NCI-H460 (cell line): ENCODE data around the gene ZNF341. TPM values are rescaled to one million over a fixed set of nuclear protein-coding genes. Genes with fewer than 3 reads are reported as not detected.

ENCODE experiments used
- DNase-seq: peaks from one replicate; pipeline ENCODE4 v3.0.0-alpha.2; 2016; ENCODE audit warnings: low read depth; ENCODE audit errors: extremely low read depth
- total RNA-seq: library from RNA; depleted of rRNA; stranded (reverse); fragments of >200 nt; shearing (Covaris generic); gene quantifications from 2 replicates; pipeline ENCODE4 v1.2.3, GENCODE V29; 2014

ZNF341 gene
- total RNA-seq, 1 experiment from 2014 or later = 2.2 TPM

GRCh38 chr20:33765099-33765498, 33.3 kb downstream of the ZNF341 start:
- DNase-seq = no peak

- no peak for DNase-seq
Observed at GRCh38 chr20:33765592-33765991, 33.8 kb downstream of the ZNF341 start.

- no peak for DNase-seq
Observed at GRCh38 chr20:33766686-33767085, 34.9 kb downstream of the ZNF341 start.

- DNase-seq = no peak
Observed at GRCh38 chr20:33767777-33768138, 36.0 kb downstream of the ZNF341 start.

- DNase-seq = no peak
Observed at GRCh38 chr20:33769043-33769442, 37.2 kb downstream of the ZNF341 start.

GRCh38 chr20:33770005-33770404, 38.2 kb downstream of the ZNF341 start:
- DNase-seq = no peak

GRCh38 chr20:33771938-33772337, 40.1 kb downstream of the ZNF341 start:
- DNase-seq = no peak

- DNase-seq = no peak
Observed at GRCh38 chr20:33772439-33772838, 40.6 kb downstream of the ZNF341 start.

GRCh38 chr20:33773412-33774089, 41.8 kb downstream of the ZNF341 start:
- no peak for DNase-seq

- DNase-seq = no peak
Observed at GRCh38 chr20:33777816-33778215, 46.0 kb downstream of the ZNF341 start.

- no peak for DNase-seq
Observed at GRCh38 chr20:33781133-33781532, 49.3 kb downstream of the ZNF341 start.

GRCh38 chr20:33781945-33782344, 50.1 kb downstream of the ZNF341 start:
- DNase-seq = no peak

GRCh38 chr20:33783256-33783655, 51.5 kb downstream of the ZNF341 start:
- DNase-seq = no peak

- DNase-seq = no peak
Observed at GRCh38 chr20:33783818-33784217, 52.0 kb downstream of the ZNF341 start.

- no peak for DNase-seq
Observed at GRCh38 chr20:33784225-33784624, 52.4 kb downstream of the ZNF341 start.

GRCh38 chr20:33785503-33785902, 53.7 kb downstream of the ZNF341 start:
- DNase-seq = no peak

GRCh38 chr20:33787253-33787891, 55.6 kb downstream of the ZNF341 start:
- no peak for DNase-seq

GRCh38 chr20:33788351-33789049, 56.7 kb downstream of the ZNF341 start:
- DNase-seq = no peak

- DNase-seq = no peak
Observed at GRCh38 chr20:33789109-33789857, 57.5 kb downstream of the ZNF341 start.

GRCh38 chr20:33789858-33790182, 58.0 kb downstream of the ZNF341 start:
- no peak for DNase-seq

GRCh38 chr20:33790566-33790965, 58.8 kb downstream of the ZNF341 start:
- DNase-seq = no peak
